IPS-15b (cell line): Measurements from ENCODE around the gene LDLRAD4.

Experiments
- H3K27me3 ChIP-seq: one replicate; pipeline ENCODE4 v1.6.1; 2013; ENCODE audit warnings: low read length; ENCODE audit not compliant: control insufficient read depth, insufficient read depth
- H3K36me3 ChIP-seq: one replicate; pipeline ENCODE4 v1.6.1; 2013; ENCODE audit warnings: low read length; ENCODE audit not compliant: control insufficient read depth, insufficient read depth
- H3K4me1 ChIP-seq: one replicate; pipeline ENCODE4 v1.6.1; 2013; ENCODE audit warnings: mild to moderate bottlenecking, low read length; ENCODE audit not compliant: control insufficient read depth, insufficient read depth
- H3K4me3 ChIP-seq: one replicate; pipeline ENCODE4 v1.5.1; 2013; ENCODE audit warnings: low read depth, low read length
- H3K9ac ChIP-seq: one replicate; pipeline ENCODE4 v1.6.1; 2013; ENCODE audit warnings: low read depth, mild to moderate bottlenecking, low read length
- H3K9me3 ChIP-seq: one replicate; pipeline ENCODE4 v1.6.1; 2013; ENCODE audit warnings: mild to moderate bottlenecking, low read length; ENCODE audit not compliant: control insufficient read depth, insufficient read depth

LDLRAD4 gene

GRCh38 chr18:13462686-13463085 lies 244.1 kb downstream of the LDLRAD4 start:
- no peak overlapping the region for H3K4me3 ChIP-seq
- H3K27me3 ChIP-seq, result no peaks in the 10 kb centered on the region
- H3K4me1 ChIP-seq, result peaks cover 3% of the 10 kb centered on the region
- H3K9me3 ChIP-seq, result no peaks in the 10 kb centered on the region
- no peaks in the 10 kb centered on the region for H3K36me3 ChIP-seq
- H3K9ac ChIP-seq, result no peak overlapping the region

DNA sequence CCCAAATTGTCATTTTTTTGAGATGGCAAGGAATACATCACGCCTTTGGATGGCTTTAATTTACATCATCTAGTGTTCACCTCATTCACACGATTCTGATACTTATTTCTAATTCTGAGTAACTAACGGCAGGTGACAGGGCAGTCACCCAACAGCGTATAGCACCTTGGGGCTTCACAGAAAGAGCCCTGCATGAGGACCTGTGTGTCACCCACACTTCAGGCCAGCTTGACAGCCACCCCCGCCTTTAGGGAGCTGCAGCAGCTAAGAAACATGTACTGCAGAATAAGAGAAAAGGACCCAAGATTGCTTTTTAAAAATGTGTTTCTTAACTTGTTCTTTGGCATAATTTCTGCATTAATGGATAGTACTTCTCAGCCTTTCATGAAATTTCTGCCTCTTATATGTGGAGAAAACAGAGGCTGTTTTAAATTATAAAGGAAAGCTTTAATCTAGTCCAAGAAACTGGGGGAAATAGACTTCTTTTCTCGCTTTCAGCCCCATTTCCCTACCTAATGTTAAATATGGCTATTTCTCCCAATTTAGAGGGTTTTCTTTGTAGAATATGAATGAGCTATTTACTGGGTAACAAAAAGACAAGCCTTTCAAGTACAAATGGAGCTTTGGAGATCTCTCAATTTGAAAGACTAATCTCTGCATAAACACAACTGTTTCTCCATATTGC lies 245.1 kb downstream of the LDLRAD4 start:
- Histone ChIP-seq H3K27me3 (no peaks in the 10 kb centered on the region), H3K9ac (no peak overlapping the region), H3K4me1 (peaks cover 3% of the 10 kb centered on the region), H3K36me3 (no peaks in the 10 kb centered on the region), H3K4me3 (no peak overlapping the region), H3K9me3 (no peaks in the 10 kb centered on the region)

DNA sequence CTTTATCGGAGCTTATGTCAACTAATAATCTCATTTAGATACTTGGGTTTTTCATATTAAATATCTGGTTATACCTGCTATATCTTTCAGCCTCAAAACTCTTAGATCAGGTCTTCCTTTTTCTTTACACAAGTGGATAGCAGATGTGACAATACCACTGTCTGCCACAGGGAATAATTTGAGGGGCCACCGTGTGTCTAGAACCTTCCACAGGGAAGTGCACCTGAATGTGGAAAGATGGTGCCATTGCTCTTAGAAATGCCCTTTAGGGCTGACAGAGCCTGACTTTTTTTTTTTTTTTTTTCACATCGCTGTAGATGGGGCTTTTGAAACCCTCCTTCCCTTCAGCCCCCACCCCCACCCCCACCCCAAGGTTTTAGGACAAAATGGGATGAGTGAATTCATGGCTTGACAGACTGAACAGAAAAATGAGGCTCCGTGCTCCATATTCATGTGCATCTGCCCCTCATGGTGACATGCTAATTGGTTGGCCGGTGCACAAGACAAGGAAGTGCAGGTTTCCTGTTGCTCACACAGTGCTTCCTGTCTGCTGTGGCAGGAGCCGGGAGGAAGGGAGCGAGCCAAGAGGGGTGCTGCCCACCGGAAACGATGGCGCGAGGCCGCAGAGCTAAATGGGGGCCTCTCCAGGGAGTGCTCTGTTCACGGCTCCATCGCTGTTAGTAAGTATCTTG lies 246.0 kb downstream of the LDLRAD4 start:
- H3K4me3 ChIP-seq, result no peak overlapping the region
- H3K36me3 ChIP-seq, result no peaks in the 10 kb centered on the region
- H3K27me3 ChIP-seq, result no peaks in the 10 kb centered on the region
- H3K4me1 ChIP-seq, result peaks cover 3% of the 10 kb centered on the region
- no peak overlapping the region for H3K9ac ChIP-seq
- no peaks in the 10 kb centered on the region for H3K9me3 ChIP-seq

DNA sequence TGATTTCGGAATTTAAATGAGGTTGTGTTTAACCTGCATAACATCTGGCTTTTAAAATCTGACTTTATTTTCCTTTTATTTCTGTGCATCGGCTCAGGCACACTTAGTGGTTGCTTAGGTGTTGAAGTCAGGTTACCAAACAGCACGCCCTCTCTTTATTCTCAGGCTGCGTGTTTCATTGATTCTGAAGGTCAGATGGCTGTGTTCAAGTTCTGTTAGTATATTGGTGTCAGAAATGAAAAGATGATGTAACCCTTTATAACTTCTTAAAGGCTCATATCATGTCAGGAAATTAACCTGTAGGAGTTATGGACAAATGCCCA lies 246.5 kb downstream of the LDLRAD4 start:
- Histone ChIP-seq H3K4me3 (no peak overlapping the region), H3K4me1 (peaks cover 3% of the 10 kb centered on the region), H3K9me3 (no peaks in the 10 kb centered on the region), H3K27me3 (no peaks in the 10 kb centered on the region), H3K36me3 (no peaks in the 10 kb centered on the region), H3K9ac (no peak overlapping the region)

GRCh38 chr18:13465476-13465875 lies 246.9 kb downstream of the LDLRAD4 start:
- Histone ChIP-seq H3K4me1 (peaks cover 3% of the 10 kb centered on the region), H3K36me3 (no peaks in the 10 kb centered on the region), H3K4me3 (no peak overlapping the region), H3K9ac (no peak overlapping the region), H3K27me3 (no peaks in the 10 kb centered on the region), H3K9me3 (no peaks in the 10 kb centered on the region)

GRCh38 chr18:13470516-13471197 lies 252.1 kb downstream of the LDLRAD4 start:
- H3K4me3 ChIP-seq, result no peak overlapping the region
- no peaks in the 10 kb centered on the region for H3K27me3 ChIP-seq
- H3K9ac ChIP-seq, result no peak overlapping the region
- no peaks in the 10 kb centered on the region for H3K4me1 ChIP-seq
- no peaks in the 10 kb centered on the region for H3K36me3 ChIP-seq
- no peaks in the 10 kb centered on the region for H3K9me3 ChIP-seq

DNA sequence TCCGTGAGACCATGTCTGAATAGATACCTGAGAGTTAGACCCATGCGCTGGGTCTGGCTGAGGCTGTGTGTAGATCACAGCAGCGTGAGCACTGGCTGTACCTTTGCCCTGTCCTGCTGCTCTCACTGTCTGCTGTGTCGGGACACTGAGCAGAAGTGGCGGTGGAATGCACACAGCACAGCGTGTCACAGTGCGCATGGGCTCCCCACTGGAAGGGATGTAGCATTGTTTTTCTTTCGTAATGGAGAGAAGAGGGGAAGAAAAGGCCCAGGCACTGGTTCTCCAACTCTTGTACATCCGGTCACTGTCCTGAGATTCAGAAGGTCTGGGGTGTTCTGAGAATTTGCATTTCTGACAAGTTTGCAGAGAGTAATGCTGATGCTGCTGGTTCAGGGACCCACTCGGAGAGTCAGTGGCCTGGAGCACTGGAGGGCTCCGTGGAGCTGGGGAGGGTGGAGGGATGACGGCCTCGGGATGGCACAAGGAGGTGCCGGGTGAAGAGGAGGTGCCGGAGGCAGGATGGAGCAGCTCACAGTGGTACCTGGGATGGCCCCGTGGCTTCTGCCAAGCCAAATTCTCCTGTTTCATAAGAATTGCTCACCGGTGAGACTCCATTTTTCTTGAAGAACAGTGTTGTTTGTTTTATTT lies 252.8 kb downstream of the LDLRAD4 start:
- Histone ChIP-seq H3K9me3 (no peaks in the 10 kb centered on the region), H3K36me3 (no peaks in the 10 kb centered on the region), H3K9ac (no peak overlapping the region), H3K4me1 (no peaks in the 10 kb centered on the region), H3K4me3 (no peak overlapping the region), H3K27me3 (no peaks in the 10 kb centered on the region)

GRCh38 chr18:13471971-13472628 lies 253.5 kb downstream of the LDLRAD4 start:
- Histone ChIP-seq H3K36me3 (no peaks in the 10 kb centered on the region), H3K9ac (no peak overlapping the region), H3K27me3 (no peaks in the 10 kb centered on the region), H3K4me3 (no peak overlapping the region), H3K9me3 (no peaks in the 10 kb centered on the region), H3K4me1 (no peaks in the 10 kb centered on the region)

DNA sequence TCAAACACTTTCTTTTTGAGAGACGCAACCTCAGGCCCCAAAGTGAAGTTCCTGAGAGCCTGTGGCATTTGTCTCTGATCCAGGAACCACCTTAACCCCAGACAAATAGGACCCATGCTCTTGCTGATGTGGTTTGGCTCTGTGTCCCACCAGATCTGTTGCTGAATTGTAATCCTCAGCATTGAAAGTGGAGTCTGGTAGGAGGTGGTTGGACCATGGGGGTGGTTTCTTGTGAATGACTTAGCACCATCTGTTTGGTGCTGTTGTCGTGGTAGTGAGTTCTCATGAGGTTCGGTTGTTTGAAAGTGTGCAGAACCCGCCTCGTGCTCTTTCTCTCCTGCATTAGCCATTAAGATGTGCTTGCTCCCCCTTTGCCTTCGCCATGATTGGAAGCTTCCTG lies 255.2 kb downstream of the LDLRAD4 start:
- Histone ChIP-seq H3K9me3 (no peaks in the 10 kb centered on the region), H3K4me1 (no peaks in the 10 kb centered on the region), H3K9ac (no peak overlapping the region), H3K27me3 (no peaks in the 10 kb centered on the region), H3K36me3 (no peaks in the 10 kb centered on the region), H3K4me3 (no peak overlapping the region)

DNA sequence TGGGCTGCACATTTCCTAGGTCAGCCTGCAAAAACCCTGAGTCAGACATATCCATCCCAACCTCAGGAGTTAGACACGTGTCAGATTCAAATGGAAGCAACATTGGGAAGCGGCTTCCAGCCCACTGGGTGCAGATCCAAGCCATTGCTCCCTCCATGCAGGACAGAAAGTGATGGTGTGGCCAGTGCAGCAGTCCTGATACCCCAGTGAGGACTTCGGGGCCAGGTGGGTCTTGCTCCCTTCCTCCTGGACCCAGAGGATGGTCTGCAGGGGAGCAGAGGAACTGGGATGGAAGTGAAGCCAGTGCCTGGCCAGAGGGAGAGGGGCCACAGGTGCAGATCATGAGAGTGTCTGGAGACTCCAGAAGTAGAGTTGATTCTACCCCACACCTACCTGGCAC lies 255.8 kb downstream of the LDLRAD4 start:
- Histone ChIP-seq H3K27me3 (no peaks in the 10 kb centered on the region), H3K4me3 (no peak overlapping the region), H3K36me3 (no peaks in the 10 kb centered on the region)

DNA sequence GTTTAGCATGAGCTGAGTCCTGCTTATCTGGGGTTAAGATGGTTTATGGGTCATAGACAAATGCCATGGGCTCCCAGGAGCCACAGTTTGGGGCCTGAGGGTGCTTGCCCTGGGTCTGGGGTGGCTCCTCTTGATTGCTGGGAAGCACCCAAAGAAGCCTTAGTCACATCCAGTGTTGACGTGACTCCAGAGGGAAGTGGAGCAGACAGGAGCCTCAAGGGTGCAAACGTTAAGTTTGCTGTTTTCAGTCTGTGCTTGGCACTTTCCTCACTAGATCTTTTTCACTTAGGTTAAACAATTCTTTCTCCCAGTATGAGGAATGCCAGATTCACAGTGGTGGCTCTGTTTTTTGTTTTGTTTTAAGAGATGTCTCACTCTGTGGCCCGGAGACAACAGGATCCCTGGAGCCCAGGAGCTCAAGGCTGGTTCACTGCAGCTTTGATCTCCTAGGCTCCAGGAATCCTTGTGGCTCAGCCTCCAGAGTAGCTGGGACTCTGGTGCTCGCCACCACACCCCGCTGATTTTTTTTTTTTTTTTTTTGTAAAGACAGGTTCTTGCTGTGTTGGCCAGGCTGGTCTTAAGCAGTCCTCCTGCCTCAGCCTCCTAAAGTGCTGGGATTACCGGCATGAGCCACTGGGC lies 256.5 kb downstream of the LDLRAD4 start:
- Histone ChIP-seq H3K36me3 (no peaks in the 10 kb centered on the region), H3K4me1 (no peaks in the 10 kb centered on the region), H3K9ac (no peak overlapping the region), H3K4me3 (no peak overlapping the region), H3K9me3 (no peaks in the 10 kb centered on the region), H3K27me3 (no peaks in the 10 kb centered on the region)

More for the DNA sequence above, 255.8 kb downstream of the LDLRAD4 start:
- Histone ChIP-seq H3K9me3 (no peaks in the 10 kb centered on the region), H3K4me1 (no peaks in the 10 kb centered on the region), H3K9ac (no peak overlapping the region)
